SK-N-SH treated with all-trans-retinoic acid at 6 μM for 48 hours (cell line): ENCODE results near the gene MAPK1IP1L.

Source experiments
- ATAC-seq: fragments of 200-7000 bp; cut with Tn5 transposase; 3 replicates; pipeline ENCODE4 v1.9.1; 2020; ENCODE audit warnings: mild to moderate bottlenecking, moderate library complexity
- ARNTL ChIP-seq: fragments of 450-650 bp; formaldehyde crosslinking; IDR thresholded peaks from 2 replicates; pipeline ENCODE4 v1.5.0; 2020; ENCODE audit warnings: low read depth, mild to moderate bottlenecking, moderate library complexity, borderline replicate concordance
- BACH2 ChIP-seq: fragments of 250-450 bp; sonication (Bioruptor Pico); IDR thresholded peaks from 2 replicates; pipeline ENCODE4 v1.9.0; 2021; ENCODE audit warnings: mild to moderate bottlenecking, borderline replicate concordance
- CSDC2 ChIP-seq: fragments of 250-450 bp; sonication (Bioruptor Pico); IDR thresholded peaks from 2 replicates; pipeline ENCODE4 v1.5.0; 2020; ENCODE audit warnings: mild to moderate bottlenecking, moderate library complexity
- CSRNP3 ChIP-seq: fragments of 250-450 bp; sonication (Bioruptor Pico); IDR thresholded peaks from 2 replicates; pipeline ENCODE4 v1.5.1; 2021; ENCODE audit warnings: mild to moderate bottlenecking, moderate library complexity
- ESRRG ChIP-seq: fragments of 250-450 bp; sonication (Bioruptor Pico); IDR thresholded peaks from 2 replicates; pipeline ENCODE4 v1.6.1; 2021; ENCODE audit warnings: mild to moderate bottlenecking
- GLIS3 ChIP-seq: fragments of 250-450 bp; sonication (Bioruptor Pico); IDR thresholded peaks from 2 replicates; pipeline ENCODE4 v1.5.0; 2020; ENCODE audit warnings: mild to moderate bottlenecking, moderate library complexity
- ISL1 ChIP-seq: fragments of 250-450 bp; sonication (Bioruptor Pico); IDR thresholded peaks from 2 replicates; pipeline ENCODE4 v2.1.2; 2022; ENCODE audit warnings: mild to moderate bottlenecking, moderate library complexity
- OSR1 ChIP-seq: fragments of 250-450 bp; sonication (Bioruptor Pico); IDR thresholded peaks from 2 replicates; pipeline ENCODE4 v1.8.0; 2022; ENCODE audit warnings: moderate library complexity, mild to moderate bottlenecking, inconsistent platforms
- PATZ1 ChIP-seq: fragments of 250-450 bp; sonication (Bioruptor Pico); IDR thresholded peaks from 2 replicates; pipeline ENCODE4 v1.8.0; 2020; ENCODE audit warnings: mild to moderate bottlenecking, moderate library complexity, borderline replicate concordance
- PPARA ChIP-seq: fragments of 250-450 bp; sonication (Bioruptor Pico); IDR thresholded peaks from 2 replicates; pipeline ENCODE4 v1.5.0; 2020; ENCODE audit warnings: mild to moderate bottlenecking, borderline replicate concordance
- RARB ChIP-seq: fragments of 250-450 bp; sonication (Bioruptor Pico); IDR thresholded peaks from 2 replicates; pipeline ENCODE4 v1.8.0; 2021; ENCODE audit warnings: mild to moderate bottlenecking, moderate library complexity
- TCF4 ChIP-seq: fragments of 250-450 bp; sonication (Bioruptor Pico); IDR thresholded peaks from 2 replicates; pipeline ENCODE4 v1.8.0; 2021; ENCODE audit warnings: mild to moderate bottlenecking, moderate library complexity, borderline replicate concordance
- TOX ChIP-seq: fragments of 250-450 bp; sonication (Bioruptor Pico); IDR thresholded peaks from 2 replicates; pipeline ENCODE4 v1.8.0; 2021; ENCODE audit warnings: mild to moderate bottlenecking, moderate library complexity, borderline replicate concordance
- TSHZ2 ChIP-seq: fragments of 250-450 bp; sonication (Bioruptor Pico); IDR thresholded peaks from 2 replicates; pipeline ENCODE4 v1.5.0; 2020; ENCODE audit warnings: mild to moderate bottlenecking, moderate library complexity
- ZFP30 ChIP-seq: fragments of 450-650 bp; formaldehyde crosslinking; IDR thresholded peaks from 2 replicates; pipeline ENCODE4 v1.5.0; 2022; ENCODE audit warnings: mild to moderate bottlenecking, moderate library complexity
- ZNF70 ChIP-seq: fragments of 450-650 bp; formaldehyde crosslinking; IDR thresholded peaks from 2 replicates; pipeline ENCODE4 v1.5.0; 2020; ENCODE audit warnings: mild to moderate bottlenecking, moderate library complexity
- ZNF8 ChIP-seq: fragments of 450-650 bp; formaldehyde crosslinking; IDR thresholded peaks from 2 replicates; pipeline ENCODE4 v1.5.0; 2020; ENCODE audit warnings: mild to moderate bottlenecking, moderate library complexity

The MAPK1IP1L gene

GRCh38 chr14:55086938-55087337 lies 35.5 kb downstream of the MAPK1IP1L start:
- no peak for TF ChIP-seq ZNF8
- TF ChIP-seq CSRNP3 (CRISPR knock-in tag), result no peak
- TF ChIP-seq ZFP30, result no peak
- TF ChIP-seq ARNTL (CRISPR knock-in tag), result no peak
- TF ChIP-seq TCF4 (CRISPR knock-in tag), result no peak
- no peak for TF ChIP-seq ISL1 (CRISPR knock-in tag)
- TF ChIP-seq TOX (CRISPR knock-in tag), result no peak
- no peak for TF ChIP-seq TSHZ2 (CRISPR knock-in tag)
- no peak for TF ChIP-seq GLIS3 (CRISPR knock-in tag)
- no peak for TF ChIP-seq RARB (CRISPR knock-in tag)
- no peak for TF ChIP-seq CSDC2 (CRISPR knock-in tag)
- no peak for TF ChIP-seq OSR1 (CRISPR knock-in tag)
- TF ChIP-seq PATZ1 (CRISPR knock-in tag), result no peak
- no peak for ATAC-seq

GRCh38 chr14:55088356-55088755 lies 36.9 kb downstream of the MAPK1IP1L start:
- ATAC-seq, result no peak
- TF ChIP-seq RARB (CRISPR knock-in tag), result no peak
- TF ChIP-seq ESRRG (CRISPR knock-in tag), result no peak
- TF ChIP-seq ARNTL (CRISPR knock-in tag), result no peak
- no peak for TF ChIP-seq ZNF70 (CRISPR knock-in tag)
- TF ChIP-seq, all 23 proteins: peak for 0

GRCh38 chr14:55092341-55092740 lies 40.9 kb downstream of the MAPK1IP1L start:
- TF ChIP-seq CSRNP3 (CRISPR knock-in tag) (no peak), BACH2 (CRISPR knock-in tag) (no peak), GLIS3 (CRISPR knock-in tag) (no peak), PPARA (CRISPR knock-in tag) (0 out of 2 replicates have a peak, but pooled peaks have one; percentile 43), TSHZ2 (CRISPR knock-in tag) (peak; percentile 65; the same call in 1 of the 2 replicates), OSR1 (CRISPR knock-in tag) (no peak), CSDC2 (CRISPR knock-in tag) (no peak), TCF4 (CRISPR knock-in tag) (peak; percentile 94), ZNF70 (CRISPR knock-in tag) (no peak)
- peak; percentile 84 for ATAC-seq
